DOHH2 (cell line): ENCODE results near the gene IRGC.

ENCODE experiments used
- H3F3A ChIP-seq: fragments of 200-600 bp; sonication (generic), shearing (Covaris generic); 2 replicates; pipeline ENCODE4 v1.6.0; 2016; ENCODE audit warnings: antibody characterized with exemption, mild to moderate bottlenecking; ENCODE audit not compliant: control insufficient read depth, insufficient read depth
- H3K27ac ChIP-seq: fragments of 200-600 bp; sonication (generic); 2 replicates; pipeline ENCODE4 v1.5.1; 2014; ENCODE audit warnings: low read depth, mild to moderate bottlenecking, low read length, moderate library complexity
- H3K27me3 ChIP-seq: fragments of 200-600 bp; sonication (generic); 2 replicates; pipeline ENCODE4 v1.6.1; 2014; ENCODE audit warnings: mild to moderate bottlenecking, low read length, mixed read lengths; ENCODE audit not compliant: control insufficient read depth
- H3K36me3 ChIP-seq: fragments of 200-600 bp; sonication (generic); 2 replicates; pipeline ENCODE4 v1.6.1; 2014; ENCODE audit warnings: mild to moderate bottlenecking, low read length, moderate library complexity, mixed read lengths; ENCODE audit not compliant: control insufficient read depth
- H3K4me1 ChIP-seq: fragments of 200-600 bp; sonication (generic); 2 replicates; pipeline ENCODE4 v1.6.1; 2014; ENCODE audit warnings: mild to moderate bottlenecking, low read length, mixed read lengths; ENCODE audit not compliant: control insufficient read depth
- H3K4me2 ChIP-seq: fragments of 200-600 bp; sonication (generic); 2 replicates; pipeline ENCODE4 v1.6.0; 2014; ENCODE audit warnings: mild to moderate bottlenecking, low read length, moderate library complexity
- H3K4me3 ChIP-seq: fragments of 200-600 bp; sonication (generic); 2 replicates; pipeline ENCODE4 v1.5.1; 2014; ENCODE audit warnings: mild to moderate bottlenecking, low read length, mixed read lengths
- H3K79me2 ChIP-seq: fragments of 200-600 bp; sonication (generic); 2 replicates; pipeline ENCODE4 v1.6.1; 2014; ENCODE audit warnings: mild to moderate bottlenecking, low read length, mixed read lengths; ENCODE audit not compliant: control insufficient read depth
- H3K9me2 ChIP-seq: fragments of 200-600 bp; sonication (generic); replicated peaks from 2 replicates; pipeline ENCODE4 v1.6.1; 2014; ENCODE audit warnings: mild to moderate bottlenecking, low read length, mixed read lengths; ENCODE audit not compliant: control insufficient read depth
- H3K9me3 ChIP-seq: fragments of 200-600 bp; sonication (generic); 2 replicates; pipeline ENCODE4 v1.6.1; 2014; ENCODE audit warnings: antibody characterized with exemption, low read length, mixed read lengths; ENCODE audit not compliant: control insufficient read depth, insufficient read depth
- H4K20me1 ChIP-seq: fragments of 200-600 bp; sonication (generic); 2 replicates; pipeline ENCODE4 v1.6.0; 2014; ENCODE audit warnings: low read depth, mild to moderate bottlenecking, antibody characterized with exemption, low read length, moderate library complexity; ENCODE audit not compliant: control insufficient read depth, insufficient read depth
- EZH2phosphoT487 ChIP-seq: fragments of 200-600 bp; sonication (generic); IDR thresholded peaks from 2 replicates; pipeline ENCODE4 v1.6.1; 2017; ENCODE audit warnings: borderline replicate concordance, mild to moderate bottlenecking, antibody characterized with exemption, low read length, moderate library complexity, mixed read lengths
- TF ChIP-seq, protein P1 (sequence below): fragments of 200-600 bp; sonication (generic); IDR thresholded peaks from one replicate; pipeline ENCODE4 v1.5.1; 2014; ENCODE audit warnings: antibody characterized with exemption, mild to moderate bottlenecking, low read depth, low read length; ENCODE audit not compliant: poor library complexity, severe bottlenecking

IRGC gene

DNA sequence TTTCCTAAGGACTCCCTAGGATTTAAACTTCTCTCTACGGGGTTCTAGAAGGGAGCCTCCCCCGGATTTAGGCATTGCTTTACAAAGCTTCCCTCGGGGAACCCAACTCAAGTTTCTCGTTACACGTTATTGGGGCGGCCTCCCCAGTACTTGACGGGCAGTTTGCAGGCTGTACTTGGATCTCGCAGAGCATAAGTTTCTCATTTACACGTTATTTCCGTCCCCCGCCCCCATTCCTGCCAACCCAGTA is 38.3 kb downstream of the IRGC start:
- peaks cover 58% of the 10 kb centered on the region for H3K79me2 ChIP-seq
- no peaks in the 10 kb centered on the region for H4K20me1 ChIP-seq
- H3K27me3 ChIP-seq, result no peaks in the 10 kb centered on the region
- TF ChIP-seq, protein P1, sequence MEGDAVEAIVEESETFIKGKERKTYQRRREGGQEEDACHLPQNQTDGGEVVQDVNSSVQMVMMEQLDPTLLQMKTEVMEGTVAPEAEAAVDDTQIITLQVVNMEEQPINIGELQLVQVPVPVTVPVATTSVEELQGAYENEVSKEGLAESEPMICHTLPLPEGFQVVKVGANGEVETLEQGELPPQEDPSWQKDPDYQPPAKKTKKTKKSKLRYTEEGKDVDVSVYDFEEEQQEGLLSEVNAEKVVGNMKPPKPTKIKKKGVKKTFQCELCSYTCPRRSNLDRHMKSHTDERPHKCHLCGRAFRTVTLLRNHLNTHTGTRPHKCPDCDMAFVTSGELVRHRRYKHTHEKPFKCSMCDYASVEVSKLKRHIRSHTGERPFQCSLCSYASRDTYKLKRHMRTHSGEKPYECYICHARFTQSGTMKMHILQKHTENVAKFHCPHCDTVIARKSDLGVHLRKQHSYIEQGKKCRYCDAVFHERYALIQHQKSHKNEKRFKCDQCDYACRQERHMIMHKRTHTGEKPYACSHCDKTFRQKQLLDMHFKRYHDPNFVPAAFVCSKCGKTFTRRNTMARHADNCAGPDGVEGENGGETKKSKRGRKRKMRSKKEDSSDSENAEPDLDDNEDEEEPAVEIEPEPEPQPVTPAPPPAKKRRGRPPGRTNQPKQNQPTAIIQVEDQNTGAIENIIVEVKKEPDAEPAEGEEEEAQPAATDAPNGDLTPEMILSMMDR, result no peak
- TF ChIP-seq EZH2phosphoT487, result no peak
- no peaks in the 10 kb centered on the region for H3K9me2 ChIP-seq
- H3K4me3 ChIP-seq, result peak overlapping the region; percentile 93
- peaks cover 35% of the 10 kb centered on the region for H3F3A ChIP-seq
- no peaks in the 10 kb centered on the region for H3K9me3 ChIP-seq
- H3K4me2 ChIP-seq, result peak overlapping the region; percentile 95
- peaks cover 55% of the 10 kb centered on the region for H3K36me3 ChIP-seq
- H3K27ac ChIP-seq, result peak overlapping the region; percentile 97
- peaks cover 66% of the 10 kb centered on the region for H3K4me1 ChIP-seq

- TF ChIP-seq, protein P1, result no peak
- no peak for TF ChIP-seq EZH2phosphoT487
- Histone ChIP-seq H3K9me2 (no peaks in the 10 kb centered on the region), H3K79me2 (peaks cover 57% of the 10 kb centered on the region), H3K4me2 (peak within 1 kb of the TSS; percentile 95), H4K20me1 (no peaks in the 10 kb centered on the region), H3K36me3 (peaks cover 50% of the 10 kb centered on the region), H3K4me3 (peak within 1 kb of the TSS; percentile 93), H3K9me3 (no peaks in the 10 kb centered on the region), H3F3A (peaks cover 40% of the 10 kb centered on the region), H3K4me1 (peaks cover 66% of the 10 kb centered on the region), H3K27me3 (no peaks in the 10 kb centered on the region), H3K27ac (peak within 1 kb of the TSS; percentile 97)
These were observed 38.8 kb downstream of the IRGC start, which contains the start of gene SMG9 for GRCh38 chr19:43754503-43755255. TSS of gene SMG9 (minus strand) at chr19:43754962. CDS start at chr19:43750741, 4,221 bp downstream.

- H3K4me2 ChIP-seq, result peak overlapping the region; percentile 95
- H3K4me1 ChIP-seq, result peaks cover 68% of the 10 kb centered on the region
- H3K36me3 ChIP-seq, result peaks cover 44% of the 10 kb centered on the region
- H3F3A ChIP-seq, result peaks cover 41% of the 10 kb centered on the region
- no peak for TF ChIP-seq EZH2phosphoT487
- TF ChIP-seq, protein P1, result no peak
- no peaks in the 10 kb centered on the region for H3K9me2 ChIP-seq
- H3K27ac ChIP-seq, result peak overlapping the region; percentile 97
- peaks cover 57% of the 10 kb centered on the region for H3K79me2 ChIP-seq
- peak overlapping the region; percentile 93 for H3K4me3 ChIP-seq
- no peaks in the 10 kb centered on the region for H4K20me1 ChIP-seq
- H3K27me3 ChIP-seq, result no peaks in the 10 kb centered on the region
- H3K9me3 ChIP-seq, result no peaks in the 10 kb centered on the region
These were observed 39.5 kb downstream of the IRGC start for GRCh38 chr19:43755256-43755801.
